Activated CD8-positive, alpha-beta memory T cell treated with anti-CD3 and anti-CD28 coated beads, Interleukin-2, amount 10 ng/mL, durations not matched to agents 7 days and 5 days (primary cell): ENCODE results near the gene C13orf46. TPM values are rescaled to one million over a fixed set of nuclear protein-coding genes. Genes with fewer than 3 reads are reported as not detected.

ENCODE experiments used
- ATAC-seq: fragments of 150-1000 bp; cut with Tn5 transposase; one replicate; pipeline ENCODE4 v1.10.0; 2021; ENCODE audit warnings: moderate library complexity
- CTCF ChIA-PET: fragments of 350-600 bp; sonication (Branson Sonifier 250); formaldehyde crosslinking; loops from one replicate; lab custom pipeline; 2021; ENCODE audit warnings: antibody characterized with exemption; lab: Charles Lee
- DNase-seq: peaks from one replicate; pipeline ENCODE4 v3.0.0-alpha.2; 2020
- H3K27ac Mint-ChIP-seq: one replicate; pipeline ENCODE4 v1.8.0; 2021; ENCODE audit warnings: mild to moderate bottlenecking, mixed read lengths
- H3K27me3 Mint-ChIP-seq: one replicate; pipeline ENCODE4 v1.8.0; 2021; ENCODE audit warnings: mixed read lengths
- H3K36me3 Mint-ChIP-seq: one replicate; pipeline ENCODE4 v1.8.0; 2021; ENCODE audit warnings: mild to moderate bottlenecking, mixed read lengths
- H3K4me1 Mint-ChIP-seq: one replicate; pipeline ENCODE4 v1.8.0; 2021; ENCODE audit warnings: mixed read lengths
- H3K4me3 Mint-ChIP-seq: one replicate; pipeline ENCODE4 v1.8.0; 2021; ENCODE audit warnings: mild to moderate bottlenecking, moderate library complexity, mixed read lengths
- H3K9me3 Mint-ChIP-seq: one replicate; pipeline ENCODE4 v1.8.0; 2022; ENCODE audit warnings: low read depth, mixed read lengths
- total RNA-seq, 2 experiments: library from RNA; stranded (reverse); gene quantifications; one replicate each; pipeline ENCODE4 v1.2.3, GENCODE V29; 2021

Gene C13orf46
- total RNA-seq, 2 experiments from 2014 or later: 0.37 to 2.3 TPM

- no peak for DNase-seq
Observed at GRCh38 chr13:113935001-113935844, 38.7 kb downstream of the C13orf46 start.

GRCh38 chr13:113934576-113934975 is 39.3 kb downstream of the C13orf46 start:
- DNase-seq (no peak), ATAC-seq (no peak)
- Mint-ChIP-seq H3K4me1 (peaks cover 19% of the 10 kb centered on the region), H3K9me3 (no peaks in the 10 kb centered on the region), H3K27ac (no peak overlapping the region), H3K27me3 (peaks cover 83% of the 10 kb centered on the region), H3K4me3 (no peak overlapping the region), H3K36me3 (no peaks in the 10 kb centered on the region)
- CTCF ChIA-PET: no interaction called here

More at GRCh38 chr13:113935001-113935844, 38.7 kb downstream of the C13orf46 start:
- H3K27me3 Mint-ChIP-seq: peaks cover 76% of the 10 kb centered on the region
- H3K36me3 Mint-ChIP-seq: no peaks in the 10 kb centered on the region
- H3K27ac Mint-ChIP-seq: no peak overlapping the region
- H3K4me1 Mint-ChIP-seq: peaks cover 19% of the 10 kb centered on the region
- no peak overlapping the region for H3K4me3 Mint-ChIP-seq
- ATAC-seq: no peak
- CTCF ChIA-PET: no interaction called here
- no peaks in the 10 kb centered on the region for H3K9me3 Mint-ChIP-seq

GRCh38 chr13:113933901-113934300 is 40.0 kb downstream of the C13orf46 start:
- DNase-seq (no peak), ATAC-seq (no peak)
- H3K27ac Mint-ChIP-seq: no peak overlapping the region
- no peak overlapping the region for H3K4me3 Mint-ChIP-seq
- no peaks in the 10 kb centered on the region for H3K9me3 Mint-ChIP-seq
- H3K4me1 Mint-ChIP-seq: peaks cover 19% of the 10 kb centered on the region
- CTCF ChIA-PET: no interaction called here
- peaks cover 90% of the 10 kb centered on the region for H3K27me3 Mint-ChIP-seq
- H3K36me3 Mint-ChIP-seq: no peaks in the 10 kb centered on the region

- Mint-ChIP-seq H3K9me3 (no peaks in the 10 kb centered on the region), H3K27ac (no peak overlapping the region), H3K27me3 (peaks cover 89% of the 10 kb centered on the region), H3K4me1 (peaks cover 19% of the 10 kb centered on the region), H3K4me3 (no peak overlapping the region), H3K36me3 (no peaks in the 10 kb centered on the region)
- DNase-seq: no peak
- CTCF ChIA-PET: interaction anchor here (1.5 kb wide), 1 partner anchor 116 kb away, joined by 3 read pairs; no protein-coding TSS in a partner anchor
- ATAC-seq: no peak
Observed at GRCh38 chr13:113931841-113932459, 41.9 kb downstream of the C13orf46 start.

- H3K9me3 Mint-ChIP-seq: no peaks in the 10 kb centered on the region
- H3K4me3 Mint-ChIP-seq: no peak overlapping the region
- ATAC-seq (peak; percentile 84), DNase-seq (peak; percentile 90)
- CTCF ChIA-PET: interaction anchor here (1.5 kb wide), 1 partner anchor 115 kb away, joined by 3 read pairs; no protein-coding TSS in a partner anchor
- H3K4me1 Mint-ChIP-seq: peaks cover 19% of the 10 kb centered on the region
- no peaks in the 10 kb centered on the region for H3K36me3 Mint-ChIP-seq
- H3K27ac Mint-ChIP-seq: peak overlapping the region; percentile 53
- peaks cover 91% of the 10 kb centered on the region for H3K27me3 Mint-ChIP-seq
Observed at GRCh38 chr13:113930671-113931637, 42.9 kb downstream of the C13orf46 start.

- H3K4me1 Mint-ChIP-seq: peaks cover 19% of the 10 kb centered on the region
- H3K27ac Mint-ChIP-seq: no peak overlapping the region
- no peak for DNase-seq
- CTCF ChIA-PET: no interaction called here
- no peaks in the 10 kb centered on the region for H3K9me3 Mint-ChIP-seq
- H3K4me3 Mint-ChIP-seq: no peak overlapping the region
- H3K36me3 Mint-ChIP-seq: no peaks in the 10 kb centered on the region
- peaks cover 94% of the 10 kb centered on the region for H3K27me3 Mint-ChIP-seq
- no peak for ATAC-seq
Observed at GRCh38 chr13:113929628-113930615, 44.0 kb downstream of the C13orf46 start.

- H3K9me3 Mint-ChIP-seq: no peaks in the 10 kb centered on the region
- no peak for DNase-seq
- no peak overlapping the region for H3K27ac Mint-ChIP-seq
- H3K27me3 Mint-ChIP-seq: peaks cover 91% of the 10 kb centered on the region
- no peaks in the 10 kb centered on the region for H3K36me3 Mint-ChIP-seq
- H3K4me1 Mint-ChIP-seq: peaks cover 19% of the 10 kb centered on the region
- no peak for ATAC-seq
- CTCF ChIA-PET: no interaction called here
- H3K4me3 Mint-ChIP-seq: no peak overlapping the region
Observed at GRCh38 chr13:113928685-113929627, 44.9 kb downstream of the C13orf46 start.

- no peak for DNase-seq
- ATAC-seq: no peak
- Mint-ChIP-seq H3K27ac (no peak overlapping the region), H3K27me3 (peaks cover 89% of the 10 kb centered on the region), H3K36me3 (no peaks in the 10 kb centered on the region), H3K4me3 (no peak overlapping the region), H3K9me3 (no peaks in the 10 kb centered on the region), H3K4me1 (peaks cover 19% of the 10 kb centered on the region)
- CTCF ChIA-PET: no interaction called here
Observed at GRCh38 chr13:113927661-113928581, 46.0 kb downstream of the C13orf46 start.

- Mint-ChIP-seq H3K4me3 (no peak overlapping the region), H3K27ac (no peak overlapping the region), H3K27me3 (peaks cover 91% of the 10 kb centered on the region), H3K36me3 (no peaks in the 10 kb centered on the region), H3K9me3 (no peaks in the 10 kb centered on the region), H3K4me1 (peaks cover 16% of the 10 kb centered on the region)
- DNase-seq (peak; percentile 32), ATAC-seq (no peak)
- CTCF ChIA-PET: no interaction called here
Observed at GRCh38 chr13:113926951-113927660, 46.8 kb downstream of the C13orf46 start.

- peaks cover 6% of the 10 kb centered on the region for H3K9me3 Mint-ChIP-seq
- peak; percentile 38 for DNase-seq
- CTCF ChIA-PET: no interaction called here
- H3K27ac Mint-ChIP-seq: no peak overlapping the region
- no peak overlapping the region for H3K4me3 Mint-ChIP-seq
- H3K36me3 Mint-ChIP-seq: peaks cover 4% of the 10 kb centered on the region
- peaks cover 91% of the 10 kb centered on the region for H3K27me3 Mint-ChIP-seq
- no peak for ATAC-seq
- H3K4me1 Mint-ChIP-seq: peaks cover 8% of the 10 kb centered on the region
Observed at GRCh38 chr13:113926301-113926761, 47.5 kb downstream of the C13orf46 start.
